Measurements from ENCODE around the gene SCYL2. TPM values are rescaled to one million over a fixed set of nuclear protein-coding genes. Genes with fewer than 3 reads are reported as not detected.

Gene SCYL2
- total and polyA plus RNA-seq, 2 of the 13 experiments (the other 11 are each of a cell fraction or from before 2014, with no cell fraction given) = 11.4 to 28.8 TPM

DNA sequence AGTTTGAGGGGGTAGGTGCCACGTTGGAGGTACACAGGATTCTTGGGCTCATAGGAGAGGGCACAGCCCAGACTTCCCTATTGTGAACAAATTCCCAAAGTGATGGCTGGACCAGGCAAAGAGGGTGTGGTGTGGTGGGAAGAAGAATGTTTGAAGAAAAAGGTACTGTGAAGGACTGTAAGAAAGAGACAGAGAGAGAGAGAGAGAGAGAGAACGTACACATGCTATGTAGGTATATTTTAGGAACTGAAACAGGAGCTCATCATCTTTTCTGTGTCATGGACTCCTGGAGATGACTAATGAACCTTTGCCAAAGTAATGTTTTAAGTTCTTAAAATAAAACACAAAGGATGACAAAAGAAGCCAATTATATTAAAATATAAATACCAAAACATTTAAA is 114.4 kb downstream of the SCYL2 start:
- intact Hi-C loops (cut with micrococcal nuclease; ENCODE audit: unreplicated experiment) = no loop called here
- no TSS peak for BruUV-seq (replicated peaks)
- no peak for TF ChIP-seq MIER3 (CRISPR knock-in tag; IDR thresholded peaks at IDR 0.05; ENCODE audit: borderline replicate concordance)
- TF ChIP-seq ZNF256 (CRISPR knock-in tag; conservative IDR thresholded peaks at IDR 0.05) = no peak
- no peak for TF ChIP-seq ZFP1 (CRISPR knock-in tag; IDR thresholded peaks at IDR 0.05)
- TF ChIP-seq MLLT10 (CRISPR knock-in tag; IDR thresholded peaks at IDR 0.05) = no peak
- TF ChIP-seq, protein P1, sequence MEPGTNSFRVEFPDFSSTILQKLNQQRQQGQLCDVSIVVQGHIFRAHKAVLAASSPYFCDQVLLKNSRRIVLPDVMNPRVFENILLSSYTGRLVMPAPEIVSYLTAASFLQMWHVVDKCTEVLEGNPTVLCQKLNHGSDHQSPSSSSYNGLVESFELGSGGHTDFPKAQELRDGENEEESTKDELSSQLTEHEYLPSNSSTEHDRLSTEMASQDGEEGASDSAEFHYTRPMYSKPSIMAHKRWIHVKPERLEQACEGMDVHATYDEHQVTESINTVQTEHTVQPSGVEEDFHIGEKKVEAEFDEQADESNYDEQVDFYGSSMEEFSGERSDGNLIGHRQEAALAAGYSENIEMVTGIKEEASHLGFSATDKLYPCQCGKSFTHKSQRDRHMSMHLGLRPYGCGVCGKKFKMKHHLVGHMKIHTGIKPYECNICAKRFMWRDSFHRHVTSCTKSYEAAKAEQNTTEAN (CRISPR knock-in tag; conservative IDR thresholded peaks at IDR 0.05) = no peak
- TF ChIP-seq ZSCAN29 (CRISPR knock-in tag; conservative IDR thresholded peaks at IDR 0.05) = no peak
- no peak for TF ChIP-seq TGIF2 (CRISPR knock-in tag; IDR thresholded peaks at IDR 0.05)
- no peak for TF ChIP-seq NFE2L2 (IDR thresholded peaks at IDR 0.05; ENCODE audit: low read length)
- no peak for TF ChIP-seq SNAPC2 (CRISPR knock-in tag; IDR thresholded peaks at IDR 0.05)
- no peak for TF ChIP-seq ZNF546 (CRISPR knock-in tag; conservative IDR thresholded peaks at IDR 0.05)
- H3K9ac ChIP-seq (ENCODE audit: insufficient read depth, low read depth, low read length) = no peak overlapping the region
- 0 out of 5 replicates have a peak, but pooled peaks cover 0 to 1% of the 10 kb centered on the region in 2 experiments for H3K27me3 ChIP-seq (ENCODE audit: control insufficient read depth in 1 of 2, insufficient read depth in 2 of 2, low read length in 2 of 2)
- H3K79me2 ChIP-seq (ENCODE audit: insufficient read depth, low read length) = no peaks in the 10 kb centered on the region
- H3K4me1 ChIP-seq (ENCODE audit: insufficient read depth, low read length) = peaks cover 33% of the 10 kb centered on the region
- WGBS (ENCODE audit: low lambda C conversion rate) = 40% methylated on average over 2 of the region's 2 CpGs
- no peak overlapping the region for H3K4me2 ChIP-seq (ENCODE audit: low read depth, low read length)
- ATAC-seq = no peak
- in situ Hi-C loops (cut with HindIII; ENCODE audit: extremely low pct_ligation_motif_present, low pct_unique_long_range_greater_than_20kb) = no loop called here
- DNase-seq (ENCODE audit: low spot score) = no peak
- no peak overlapping the region for H2AFZ ChIP-seq (ENCODE audit: low read length)
- no peak overlapping the region for H3K27ac ChIP-seq (ENCODE audit: extremely low read length, insufficient read depth, low read length)
- ChIA-PET POLR2A (no interaction called here), CTCF (ENCODE audit: low intra/inter-chr PET ratio, low total read pairs) (no interaction called here)
- no peak for FAIRE-seq
- no peaks in the 10 kb centered on the region for H3K9me3 ChIP-seq (ENCODE audit: low read length)
- H3K36me3 ChIP-seq (replicated peaks in 1 of 2; ENCODE audit: control insufficient read depth in 1 of 2, insufficient read depth in 2 of 2, low read length in 2 of 2) = no peaks in the 10 kb centered on the region
- H4K20me1 ChIP-seq (ENCODE audit: insufficient read depth, low read length) = no peaks in the 10 kb centered on the region
- H3K4me3 ChIP-seq (replicated peaks in 1 of 3; ENCODE audit: insufficient read depth in 1 of 3, low read depth in 2 of 3, low read length in 3 of 3) = no peak overlapping the region

- FAIRE-seq (no peak), ATAC-seq (no peak), DNase-seq (ENCODE audit: low spot score) (no peak)
- TF ChIP-seq HMGA1 (CRISPR knock-in tag; conservative IDR thresholded peaks at IDR 0.05) (no peak), PAF1 (CRISPR knock-in tag; IDR thresholded peaks at IDR 0.05) (no peak), CBX5 (CRISPR knock-in tag; IDR thresholded peaks at IDR 0.05; ENCODE audit: borderline replicate concordance) (no peak), ZNF441 (CRISPR knock-in tag; IDR thresholded peaks at IDR 0.05; ENCODE audit: borderline replicate concordance) (no peak), NAIF1 (CRISPR knock-in tag; IDR thresholded peaks at IDR 0.05; ENCODE audit: borderline replicate concordance) (no peak), ZNF563 (CRISPR knock-in tag; IDR thresholded peaks at IDR 0.05) (no peak), ZNF10 (CRISPR knock-in tag; IDR thresholded peaks at IDR 0.05; ENCODE audit: borderline replicate concordance, low read depth) (no peak)
- TF ChIP-seq, protein P2, sequence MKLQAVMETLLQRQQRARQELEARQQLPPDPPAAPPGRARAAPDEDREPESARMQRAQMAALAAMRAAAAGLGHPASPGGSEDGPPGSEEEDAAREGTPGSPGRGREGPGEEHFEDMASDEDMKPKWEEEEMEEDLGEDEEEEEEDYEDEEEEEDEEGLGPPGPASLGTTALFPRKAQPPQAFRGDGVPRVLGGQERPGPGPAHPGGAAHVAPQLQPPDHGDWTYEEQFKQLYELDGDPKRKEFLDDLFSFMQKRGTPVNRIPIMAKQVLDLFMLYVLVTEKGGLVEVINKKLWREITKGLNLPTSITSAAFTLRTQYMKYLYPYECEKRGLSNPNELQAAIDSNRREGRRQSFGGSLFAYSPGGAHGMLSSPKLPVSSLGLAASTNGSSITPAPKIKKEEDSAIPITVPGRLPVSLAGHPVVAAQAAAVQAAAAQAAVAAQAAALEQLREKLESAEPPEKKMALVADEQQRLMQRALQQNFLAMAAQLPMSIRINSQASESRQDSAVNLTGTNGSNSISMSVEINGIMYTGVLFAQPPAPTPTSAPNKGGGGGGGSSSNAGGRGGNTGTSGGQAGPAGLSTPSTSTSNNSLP (IDR thresholded peaks at IDR 0.05; ENCODE audit: low read depth, low read length) = 0 out of 2 replicates have a peak, but pooled peaks have one; percentile 9
- Histone ChIP-seq H3K27ac (ENCODE audit: extremely low read length, insufficient read depth, low read length) (no peak overlapping the region), H3K36me3 (replicated peaks in 1 of 2; ENCODE audit: control insufficient read depth in 1 of 2, insufficient read depth in 2 of 2, low read length in 2 of 2) (no peaks in the 10 kb centered on the region), H3K9me3 (ENCODE audit: low read length) (no peaks in the 10 kb centered on the region), H3K4me2 (ENCODE audit: low read depth, low read length) (no peak overlapping the region; the same call in 1 of the 2 replicates), H2AFZ (ENCODE audit: low read length) (no peak overlapping the region), H4K20me1 (ENCODE audit: insufficient read depth, low read length) (no peaks in the 10 kb centered on the region), H3K79me2 (ENCODE audit: insufficient read depth, low read length) (no peaks in the 10 kb centered on the region), H3K4me1 (ENCODE audit: insufficient read depth, low read length) (peaks cover 33% of the 10 kb centered on the region), H3K9ac (ENCODE audit: insufficient read depth, low read depth, low read length) (no peak overlapping the region), H3K4me3 (replicated peaks in 1 of 3; ENCODE audit: insufficient read depth in 1 of 3, low read depth in 2 of 3, low read length in 3 of 3) (no peak overlapping the region), H3K27me3 (ENCODE audit: control insufficient read depth in 1 of 2, insufficient read depth in 2 of 2, low read length in 2 of 2) (0 out of 5 replicates have a peak, but pooled peaks cover 0 to 1% of the 10 kb centered on the region in 2 experiments)
- intact Hi-C loops (cut with micrococcal nuclease; ENCODE audit: unreplicated experiment) (no loop called here), in situ Hi-C loops (cut with HindIII; ENCODE audit: extremely low pct_ligation_motif_present, low pct_unique_long_range_greater_than_20kb) (no loop called here)
- 17% methylated on average over 6 of the region's 6 CpGs for WGBS (ENCODE audit: low lambda C conversion rate)
- ChIA-PET POLR2A (no interaction called here), CTCF (ENCODE audit: low intra/inter-chr PET ratio, low total read pairs) (no interaction called here)
- BruUV-seq (replicated peaks) = no TSS peak
Measured at GRCh38 chr12:100382338-100382737, 115.4 kb downstream of the SCYL2 start.

All from HepG2 (cell line).